NB4 (cell line): ENCODE measurements around the gene SPATA20.

Source experiments
- MYC ChIP-seq: IDR thresholded peaks from 2 replicates; pipeline ENCODE4 v1.6.1; 2011; ENCODE audit warnings: low read depth, low read length
- POLR2A ChIP-seq: IDR thresholded peaks from 2 replicates; pipeline ENCODE4 v1.6.1; 2011; ENCODE audit warnings: mild to moderate bottlenecking; ENCODE audit not compliant: insufficient read length; ENCODE audit errors: extremely low read depth
- TF ChIP-seq, protein P1 (sequence below): IDR thresholded peaks from one replicate; pipeline ENCODE4 v1.5.1; 2012; ENCODE audit warnings: low read depth, low read length
- TF ChIP-seq, protein P2 (sequence below): IDR thresholded peaks from 2 replicates; pipeline ENCODE4 v1.6.1; 2011; ENCODE audit warnings: low read depth, low read length

DNA sequence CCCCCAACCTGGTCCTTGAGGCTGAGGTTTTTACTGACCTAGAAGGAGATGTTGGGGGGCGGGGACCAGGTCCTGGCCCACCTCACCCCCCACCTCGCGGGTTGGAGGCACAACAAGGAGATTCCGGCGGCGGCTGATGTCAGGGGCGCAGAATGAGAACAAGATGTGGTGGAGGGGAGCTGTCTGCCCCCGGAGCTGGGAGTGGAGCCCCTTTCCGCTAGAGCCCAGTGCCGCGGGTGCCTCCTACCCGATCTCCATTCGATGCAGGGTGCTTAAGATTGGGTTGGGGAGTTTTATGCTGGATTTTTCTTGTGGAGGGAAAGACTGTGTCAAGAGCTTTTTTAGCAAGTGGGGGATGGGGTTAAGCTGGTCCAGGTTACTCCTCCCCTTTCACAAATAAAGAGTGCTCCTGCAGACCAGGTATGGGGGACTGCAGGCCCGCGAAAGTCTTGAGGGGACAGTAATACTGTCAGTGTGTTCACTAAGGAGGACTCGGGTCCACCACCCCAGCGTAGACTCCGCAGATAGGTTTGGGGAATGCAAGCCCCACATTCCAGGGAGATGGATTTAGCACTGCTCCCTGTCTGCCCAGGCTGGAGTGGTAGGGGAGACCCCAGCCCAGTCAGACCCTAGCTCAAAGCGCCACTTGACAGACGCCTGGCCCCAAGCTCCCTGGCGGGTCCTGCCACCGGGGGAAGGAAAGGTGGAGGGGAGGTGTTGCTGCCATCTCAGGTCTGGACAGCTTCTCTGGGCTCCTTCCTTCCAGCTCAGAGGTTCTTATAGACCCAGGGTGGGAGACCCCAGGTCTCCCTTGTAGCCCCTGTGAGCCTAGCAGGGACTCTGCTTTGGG, 15.5 kb downstream of the SPATA20 start:
- TF ChIP-seq POLR2A (no peak), MYC (no peak)
- TF ChIP-seq, protein P1, sequence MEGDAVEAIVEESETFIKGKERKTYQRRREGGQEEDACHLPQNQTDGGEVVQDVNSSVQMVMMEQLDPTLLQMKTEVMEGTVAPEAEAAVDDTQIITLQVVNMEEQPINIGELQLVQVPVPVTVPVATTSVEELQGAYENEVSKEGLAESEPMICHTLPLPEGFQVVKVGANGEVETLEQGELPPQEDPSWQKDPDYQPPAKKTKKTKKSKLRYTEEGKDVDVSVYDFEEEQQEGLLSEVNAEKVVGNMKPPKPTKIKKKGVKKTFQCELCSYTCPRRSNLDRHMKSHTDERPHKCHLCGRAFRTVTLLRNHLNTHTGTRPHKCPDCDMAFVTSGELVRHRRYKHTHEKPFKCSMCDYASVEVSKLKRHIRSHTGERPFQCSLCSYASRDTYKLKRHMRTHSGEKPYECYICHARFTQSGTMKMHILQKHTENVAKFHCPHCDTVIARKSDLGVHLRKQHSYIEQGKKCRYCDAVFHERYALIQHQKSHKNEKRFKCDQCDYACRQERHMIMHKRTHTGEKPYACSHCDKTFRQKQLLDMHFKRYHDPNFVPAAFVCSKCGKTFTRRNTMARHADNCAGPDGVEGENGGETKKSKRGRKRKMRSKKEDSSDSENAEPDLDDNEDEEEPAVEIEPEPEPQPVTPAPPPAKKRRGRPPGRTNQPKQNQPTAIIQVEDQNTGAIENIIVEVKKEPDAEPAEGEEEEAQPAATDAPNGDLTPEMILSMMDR, result no peak
- TF ChIP-seq, protein P2, sequence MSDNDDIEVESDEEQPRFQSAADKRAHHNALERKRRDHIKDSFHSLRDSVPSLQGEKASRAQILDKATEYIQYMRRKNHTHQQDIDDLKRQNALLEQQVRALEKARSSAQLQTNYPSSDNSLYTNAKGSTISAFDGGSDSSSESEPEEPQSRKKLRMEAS, result no peak
